NCI-H526 treated with DMSO at 0.1 percent for 48 hours (cell line): Measurements from ENCODE around the gene TTC3.
A peak's percentile ranks its signal among the peaks of the same experiment; 100 is the strongest.
"Not testable (repeated sequence)": the region's sequence is repeated elsewhere in the genome, so short reads cannot be mapped to it uniquely, and the experiment has no call there.

Experiments
- DNase-seq: peaks from one replicate; lab custom pipeline; 2025; lab: John Stamatoyannopoulos, UW

Gene TTC3

DNA sequence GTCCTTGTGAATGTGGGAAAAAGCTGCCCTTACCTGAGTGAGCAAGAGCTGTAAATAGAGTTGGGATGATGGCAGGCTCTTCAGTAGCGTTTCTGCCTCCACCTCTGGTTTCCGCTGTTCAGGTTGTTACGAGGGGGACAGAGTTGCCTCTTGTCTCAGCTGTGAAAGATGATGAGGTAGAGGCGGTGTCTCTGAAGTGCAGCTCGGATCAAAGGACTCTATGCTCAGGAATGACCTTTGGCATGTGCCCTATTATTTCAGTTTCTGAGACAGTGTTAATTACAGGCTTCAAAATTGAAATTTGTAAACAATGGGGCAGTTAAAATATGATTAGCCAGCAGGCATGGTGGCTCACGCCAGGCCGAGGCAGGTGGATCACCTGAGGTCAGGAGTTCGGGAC lies 123.8 kb downstream of the TTC3 start:
- DNase-seq, result no peak

- DNase-seq, result no peak
Observed at GRCh38 chr21:37197746-37198145, 124.7 kb downstream of the TTC3 start.

GRCh38 chr21:37199057-37199924 lies 126.2 kb downstream of the TTC3 start:
- no peak for DNase-seq

- no peak for DNase-seq
Observed at GRCh38 chr21:37200641-37201480, 127.8 kb downstream of the TTC3 start.

GRCh38 chr21:37202221-37203110 lies 129.4 kb downstream of the TTC3 start:
- no peak for DNase-seq

DNA sequence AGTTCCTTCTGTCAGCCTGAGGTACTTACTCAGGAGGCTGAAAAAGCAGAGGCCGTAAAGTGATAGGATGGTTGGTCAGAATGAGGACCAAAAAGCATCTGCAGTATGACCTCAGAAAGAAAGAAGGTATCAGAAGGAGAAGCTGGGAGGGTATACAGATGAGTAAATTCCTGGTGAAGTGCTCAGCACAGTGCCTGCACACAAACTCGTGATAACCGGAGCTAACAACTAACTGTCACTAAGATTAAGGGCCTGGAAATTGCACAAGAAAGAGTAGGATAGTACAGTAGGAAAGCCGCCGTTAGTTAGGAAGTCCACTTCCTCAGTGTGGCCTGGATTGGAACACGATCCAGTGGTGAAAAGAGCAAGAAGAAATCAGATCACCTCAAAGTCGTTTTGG lies 131.5 kb downstream of the TTC3 start:
- no peak for DNase-seq

GRCh38 chr21:37206496-37206895 lies 133.4 kb downstream of the TTC3 start:
- DNase-seq, result no peak

DNA sequence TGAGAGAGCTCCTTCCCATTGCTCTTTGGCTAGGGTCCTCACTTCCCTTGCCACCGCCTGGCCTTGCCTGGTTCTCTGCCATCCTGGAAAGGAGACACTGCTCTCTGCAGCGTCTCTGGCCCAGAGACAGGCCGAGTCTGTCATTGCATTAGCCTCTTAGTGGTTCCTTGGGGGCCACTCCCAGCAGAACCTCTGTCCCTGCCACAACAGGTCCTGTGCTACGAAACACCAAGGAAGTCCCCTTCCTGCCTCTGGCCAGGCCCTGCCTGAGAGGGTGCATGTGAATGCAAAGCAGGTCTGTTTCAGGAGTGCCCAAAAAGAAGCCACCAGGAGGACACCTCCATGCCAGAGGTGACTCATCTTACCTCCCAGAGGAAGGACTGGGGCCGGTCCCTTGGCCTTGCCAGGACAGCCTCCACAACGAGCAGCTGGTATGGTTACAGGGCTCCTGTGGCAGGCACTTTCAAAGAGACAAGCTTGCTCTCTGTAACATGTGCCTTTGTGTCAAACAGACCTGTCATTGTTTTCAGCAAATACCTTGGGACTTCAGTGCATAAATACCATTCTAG lies 134.5 kb downstream of the TTC3 start:
- DNase-seq, result peak; percentile 9

GRCh38 chr21:37208056-37208721 lies 135.1 kb downstream of the TTC3 start:
- no peak for DNase-seq

DNA sequence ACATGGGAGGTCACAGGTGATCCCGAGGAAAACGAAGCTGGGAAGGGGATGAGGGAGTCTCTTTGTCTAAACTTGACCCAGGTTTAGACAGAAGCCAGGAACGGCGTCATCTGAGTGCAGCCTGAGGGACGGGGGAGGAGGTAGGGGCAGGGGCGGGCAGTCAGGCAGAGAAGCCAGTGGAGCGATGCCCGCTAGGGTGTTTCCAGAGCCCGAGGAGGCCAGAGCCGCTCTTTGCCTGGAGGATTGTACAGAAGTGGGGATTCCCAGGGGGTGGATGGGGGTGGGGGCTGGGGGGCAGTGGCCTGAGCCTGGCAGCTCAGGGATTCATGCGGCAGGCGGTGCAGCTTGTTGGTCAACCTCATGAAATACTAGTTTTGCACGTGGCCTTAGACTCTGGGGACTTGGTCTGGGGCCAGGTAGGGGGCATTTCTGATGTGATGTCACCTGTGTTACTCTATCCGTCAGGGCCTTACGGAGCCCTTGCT lies 135.7 kb downstream of the TTC3 start:
- peak; percentile 1 for DNase-seq

GRCh38 chr21:37210130-37210529 lies 137.1 kb downstream of the TTC3 start:
- DNase-seq, result no peak

- DNase-seq, result no peak
Observed at GRCh38 chr21:37210799-37211198, 137.7 kb downstream of the TTC3 start.

DNA sequence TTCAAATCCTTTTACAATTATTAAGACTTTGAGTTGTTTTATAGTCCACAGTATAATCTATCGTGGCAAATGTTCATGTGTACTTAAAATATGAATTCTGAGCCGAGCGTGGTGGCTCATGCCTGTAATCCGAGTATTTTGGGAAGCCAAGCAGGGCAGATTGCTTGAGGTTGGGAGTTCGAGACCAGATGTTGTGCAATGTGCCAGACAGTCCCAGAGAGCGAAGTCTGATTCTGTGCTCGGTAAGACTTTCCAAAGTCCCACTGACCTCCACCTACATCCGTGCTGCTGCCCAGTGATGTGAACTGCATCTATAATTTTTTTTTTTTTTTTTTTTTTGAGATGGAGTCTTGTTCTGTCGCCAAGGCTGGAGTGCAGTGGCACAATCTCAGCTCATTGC lies 141.9 kb downstream of the TTC3 start:
- DNase-seq, result no peak

DNA sequence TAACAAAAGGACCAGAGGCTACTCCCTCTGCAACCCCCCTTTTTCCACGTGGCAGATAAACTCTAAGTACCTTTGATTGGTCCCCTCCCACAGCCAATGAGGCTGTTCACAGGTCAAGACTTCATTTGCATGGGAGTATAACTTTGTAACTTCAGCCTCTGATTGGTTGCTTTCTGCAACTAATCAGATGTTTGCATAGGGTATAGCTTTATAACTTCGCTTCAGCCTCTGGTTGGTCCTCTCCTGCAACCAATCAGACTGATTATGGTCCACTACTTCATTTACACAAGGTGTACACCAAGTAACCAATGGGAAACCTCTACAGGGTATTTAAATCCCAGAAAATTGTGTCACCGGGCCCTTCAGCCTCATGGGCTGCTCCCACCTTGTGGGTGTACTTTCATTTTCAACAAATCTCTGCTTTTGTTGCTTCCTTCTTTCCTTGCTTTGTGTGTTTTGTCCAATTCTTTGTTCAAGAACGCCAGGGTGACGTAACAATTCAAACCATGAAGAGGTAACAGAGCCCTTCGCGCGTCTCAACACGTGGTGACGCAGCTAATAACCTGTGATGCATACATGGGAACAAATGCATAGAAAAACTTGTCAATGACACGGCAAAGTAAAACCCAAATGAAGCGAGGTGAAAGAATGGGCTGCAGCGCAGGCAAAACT lies 146.8 kb downstream of the TTC3 start:
- DNase-seq, result no peak

DNA sequence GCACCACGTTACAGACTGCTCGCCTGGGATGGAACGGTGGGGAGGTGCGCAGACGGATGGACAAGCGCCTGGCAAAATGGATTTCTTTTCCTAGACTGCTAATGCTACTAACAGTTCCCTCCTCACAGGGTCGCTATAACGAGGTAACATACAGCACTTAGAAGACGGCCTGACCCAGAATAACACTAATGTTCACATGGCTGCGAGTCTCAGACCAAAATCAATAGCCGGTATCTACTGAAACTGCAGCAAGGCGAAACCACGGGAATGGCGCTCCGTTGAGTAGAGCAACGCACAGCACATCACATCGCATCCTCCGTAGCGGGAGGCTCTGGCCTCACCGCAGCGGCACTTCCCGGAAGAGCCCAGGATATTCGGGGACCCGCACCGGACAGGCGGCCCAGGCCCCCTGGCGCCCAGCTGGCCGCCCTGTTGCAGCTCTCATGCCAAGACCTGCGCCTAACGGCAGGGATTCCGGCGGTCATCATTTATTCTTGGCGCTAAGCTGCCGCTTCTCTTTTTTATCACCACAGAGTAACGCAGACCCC lies 147.5 kb downstream of the TTC3 start:
- DNase-seq, result peak; percentile 21

GRCh38 chr21:37220981-37221664 lies 148.1 kb downstream of the TTC3 start:
- peak; percentile 68 for DNase-seq

- not testable (repeated sequence) for DNase-seq
Observed at GRCh38 chr21:37222248-37222647, 149.2 kb downstream of the TTC3 start.

- DNase-seq, result no peak
Observed at GRCh38 chr21:37223804-37224345, 150.8 kb downstream of the TTC3 start.
